HG03575 (cell line): ENCODE data around the gene TNP2.

Experiments used
- ATAC-seq: cut with Tn5 transposase; IDR thresholded peaks from one replicate; pipeline ENCODE4 v1.9.1; 2021; ENCODE audit not compliant: unreplicated experiment, insufficient number of reproducible peaks, low FRiP score; ENCODE audit errors: extremely low read depth

The TNP2 gene

GRCh38 chr16:11249233-11250061, 19.7 kb downstream of the TNP2 start:
- ATAC-seq, result no peak

- ATAC-seq, result no peak
Measured at GRCh38 chr16:11248133-11248532, 21.0 kb downstream of the TNP2 start.

- no peak for ATAC-seq
Measured at GRCh38 chr16:11245988-11246387, 23.1 kb downstream of the TNP2 start.

GRCh38 chr16:11245222-11245737, 23.8 kb downstream of the TNP2 start:
- ATAC-seq, result no peak

- ATAC-seq, result no peak
Measured at GRCh38 chr16:11242658-11243057, 26.5 kb downstream of the TNP2 start.

- no peak for ATAC-seq
Measured at GRCh38 chr16:11241480-11242204, 27.5 kb downstream of the TNP2 start.

GRCh38 chr16:11240636-11241473, 28.3 kb downstream of the TNP2 start:
- ATAC-seq, result no peak

- ATAC-seq, result no peak
Measured at GRCh38 chr16:11239644-11240632, 29.2 kb downstream of the TNP2 start.

- no peak for ATAC-seq
Measured at GRCh38 chr16:11238272-11239202, 30.6 kb downstream of the TNP2 start.

GRCh38 chr16:11236461-11237254, 32.5 kb downstream of the TNP2 start:
- ATAC-seq, result no peak

- ATAC-seq, result no peak
Measured at GRCh38 chr16:11235703-11235991, 33.5 kb downstream of the TNP2 start.

- no peak for ATAC-seq
Measured at GRCh38 chr16:11234884-11235702, 34.0 kb downstream of the TNP2 start.

GRCh38 chr16:11233727-11234376, 35.3 kb downstream of the TNP2 start:
- no peak for ATAC-seq

- ATAC-seq, result no peak
Measured at GRCh38 chr16:11232852-11233726, 36.0 kb downstream of the TNP2 start.
